Left ventricle myocardium inferior (tissue), 1 donor: ENCODE measurements around the gene RGS19. TPM values are rescaled to one million over a fixed set of nuclear protein-coding genes. Genes with fewer than 3 reads are reported as not detected.
A peak's percentile ranks its signal among the peaks of the same experiment; 100 is the strongest.

Experiments used
- DNase-seq: peaks from one replicate; pipeline ENCODE4 v3.0.0-alpha.2; 2020
- H3K27ac ChIP-seq: fragments of 200-600 bp; replicated peaks from 2 replicates; pipeline ENCODE4 v1.8.0; 2021
- H3K27me3 ChIP-seq: fragments of 200-600 bp; 2 replicates; pipeline ENCODE4 v1.8.0; 2021; ENCODE audit warnings: low read depth
- H3K36me3 ChIP-seq: fragments of 200-600 bp; 2 replicates; pipeline ENCODE4 v1.8.0; 2021
- H3K4me1 ChIP-seq: fragments of 200-600 bp; 2 replicates; pipeline ENCODE4 v1.8.0; 2021
- H3K4me3 ChIP-seq: fragments of 200-600 bp; 2 replicates; pipeline ENCODE4 v1.8.0; 2021; ENCODE audit warnings: mild to moderate bottlenecking, moderate library complexity
- H3K9me3 ChIP-seq: fragments of 200-600 bp; replicated peaks from 2 replicates; pipeline ENCODE4 v1.8.0; 2021
- intact Hi-C: fragments of 100-400 bp; cut with micrococcal nuclease; formaldehyde crosslinking; loops from one replicate; pipeline ENCODE4 v1.11.0; 2022
- total RNA-seq: library from RNA; stranded (reverse); fragmentation: NEBNext Ultra II Directional; extraction: Animal tissue kit (Norgen Biotek cat#: 25700); gene quantifications from one replicate; pipeline ENCODE4 v1.2.1, GENCODE V29; 2021
- TF ChIP-seq, protein P1 (sequence below): fragments of 200-600 bp; IDR thresholded peaks from 2 replicates; pipeline ENCODE4 v1.8.0; 2021; ENCODE audit warnings: antibody characterized with exemption, mild to moderate bottlenecking, borderline replicate concordance
- donor health status: DM: no; HTN: yes; CAD: no; lungs with severe emphysema.

The RGS19 gene
- total RNA-seq, 1 donor from 2014 or later, result 6.1 TPM

DNA sequence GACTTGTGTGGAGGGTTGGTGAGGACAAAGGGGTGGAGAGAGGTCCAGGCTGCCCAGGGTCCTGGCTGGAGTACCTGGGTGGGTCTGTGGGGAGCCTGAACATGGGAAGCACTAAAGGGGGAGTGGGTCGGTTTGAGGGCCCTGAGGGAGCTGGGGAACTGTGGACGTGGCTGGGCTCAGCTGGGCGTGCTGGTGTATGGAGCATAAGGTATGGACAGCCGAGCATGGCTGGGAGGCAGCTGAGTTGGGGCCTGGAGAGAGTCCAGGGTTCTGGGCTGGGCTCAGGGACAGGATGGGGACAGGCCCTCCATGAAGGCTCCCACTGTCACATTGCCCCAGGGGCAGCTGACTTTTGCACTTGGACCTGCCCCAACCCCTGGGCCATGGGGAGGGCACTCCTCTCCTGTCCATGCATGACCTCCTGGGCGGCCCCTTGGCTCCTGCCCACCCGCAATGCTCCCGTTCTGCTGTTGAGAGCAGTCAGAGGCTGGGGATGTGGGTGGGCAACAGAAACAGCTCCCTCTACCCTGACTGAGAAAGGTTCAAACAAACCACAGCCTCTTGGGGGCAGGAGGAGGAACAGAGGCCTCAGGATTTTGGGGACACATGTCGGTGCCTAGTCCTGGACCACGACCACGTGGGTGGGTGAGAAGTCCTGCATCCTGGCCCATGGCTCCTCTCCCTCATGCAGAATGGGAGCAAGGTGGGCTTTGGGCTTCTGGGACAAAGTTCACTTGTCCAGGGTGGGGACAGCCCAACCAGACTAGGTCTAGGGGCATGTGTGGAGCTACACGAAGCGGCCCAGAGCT is 38.9 kb downstream of the RGS19 start:
- Histone ChIP-seq H3K4me1 (peaks cover 54% of the 10 kb centered on the region), H3K27ac (peak overlapping the region; percentile 89), H3K9me3 (no peaks in the 10 kb centered on the region), H3K36me3 (no peaks in the 10 kb centered on the region), H3K4me3 (no peak overlapping the region), H3K27me3 (peaks cover 93% of the 10 kb centered on the region)
- TF ChIP-seq, protein P1, sequence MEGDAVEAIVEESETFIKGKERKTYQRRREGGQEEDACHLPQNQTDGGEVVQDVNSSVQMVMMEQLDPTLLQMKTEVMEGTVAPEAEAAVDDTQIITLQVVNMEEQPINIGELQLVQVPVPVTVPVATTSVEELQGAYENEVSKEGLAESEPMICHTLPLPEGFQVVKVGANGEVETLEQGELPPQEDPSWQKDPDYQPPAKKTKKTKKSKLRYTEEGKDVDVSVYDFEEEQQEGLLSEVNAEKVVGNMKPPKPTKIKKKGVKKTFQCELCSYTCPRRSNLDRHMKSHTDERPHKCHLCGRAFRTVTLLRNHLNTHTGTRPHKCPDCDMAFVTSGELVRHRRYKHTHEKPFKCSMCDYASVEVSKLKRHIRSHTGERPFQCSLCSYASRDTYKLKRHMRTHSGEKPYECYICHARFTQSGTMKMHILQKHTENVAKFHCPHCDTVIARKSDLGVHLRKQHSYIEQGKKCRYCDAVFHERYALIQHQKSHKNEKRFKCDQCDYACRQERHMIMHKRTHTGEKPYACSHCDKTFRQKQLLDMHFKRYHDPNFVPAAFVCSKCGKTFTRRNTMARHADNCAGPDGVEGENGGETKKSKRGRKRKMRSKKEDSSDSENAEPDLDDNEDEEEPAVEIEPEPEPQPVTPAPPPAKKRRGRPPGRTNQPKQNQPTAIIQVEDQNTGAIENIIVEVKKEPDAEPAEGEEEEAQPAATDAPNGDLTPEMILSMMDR, result no peak
- intact Hi-C loops, result no loop called here
- DNase-seq, result no peak

DNA sequence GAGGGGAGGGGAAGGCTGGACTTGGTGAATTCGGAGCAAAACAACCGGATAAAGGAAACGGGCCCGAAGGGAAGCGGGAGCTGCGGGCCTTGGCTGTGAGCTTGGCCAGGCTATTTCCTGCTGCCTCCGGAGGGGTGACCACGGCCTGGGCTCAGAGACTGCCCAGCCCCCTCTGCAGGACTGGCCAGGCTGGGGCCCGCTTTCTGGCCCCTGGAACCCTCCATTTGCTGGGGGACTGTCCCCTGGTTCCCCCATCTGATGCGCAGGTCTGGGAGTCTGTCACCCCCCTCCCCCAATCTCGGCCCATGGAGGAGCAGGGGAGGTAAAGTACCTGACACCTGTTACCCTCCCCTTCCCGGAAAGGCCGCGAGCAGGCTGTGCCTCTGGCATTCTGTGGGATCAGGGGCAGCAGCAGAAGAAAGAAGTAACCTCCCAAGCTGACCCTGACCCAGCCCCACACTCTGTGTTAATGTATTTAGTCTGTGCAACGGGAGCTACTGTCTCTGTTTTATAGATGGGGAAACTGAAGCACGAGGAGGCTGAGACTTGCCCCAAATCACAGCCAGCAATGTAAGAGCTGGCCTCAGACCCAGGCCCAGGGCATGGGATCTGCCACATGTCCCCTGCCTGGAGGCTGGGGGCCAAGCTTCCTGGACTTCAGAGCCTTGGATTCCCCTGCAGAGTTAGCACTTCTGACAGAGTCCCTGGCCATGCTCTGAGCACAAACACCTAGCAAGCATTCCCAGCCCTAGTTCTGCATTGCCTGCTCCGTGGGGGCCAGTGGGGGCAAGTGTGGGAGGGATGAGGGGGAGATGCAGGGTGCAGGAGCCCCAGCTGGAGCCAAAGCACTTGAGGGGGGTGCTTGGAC is 39.8 kb downstream of the RGS19 start:
- Histone ChIP-seq H3K36me3 (peaks cover 9% of the 10 kb centered on the region), H3K9me3 (no peaks in the 10 kb centered on the region), H3K27me3 (peaks cover 84% of the 10 kb centered on the region), H3K27ac (peak overlapping the region; percentile 89), H3K4me1 (peaks cover 54% of the 10 kb centered on the region), H3K4me3 (peak overlapping the region; percentile 69)
- no peak for DNase-seq
- intact Hi-C loops, result no loop called here
- TF ChIP-seq, protein P1, result no peak

DNA sequence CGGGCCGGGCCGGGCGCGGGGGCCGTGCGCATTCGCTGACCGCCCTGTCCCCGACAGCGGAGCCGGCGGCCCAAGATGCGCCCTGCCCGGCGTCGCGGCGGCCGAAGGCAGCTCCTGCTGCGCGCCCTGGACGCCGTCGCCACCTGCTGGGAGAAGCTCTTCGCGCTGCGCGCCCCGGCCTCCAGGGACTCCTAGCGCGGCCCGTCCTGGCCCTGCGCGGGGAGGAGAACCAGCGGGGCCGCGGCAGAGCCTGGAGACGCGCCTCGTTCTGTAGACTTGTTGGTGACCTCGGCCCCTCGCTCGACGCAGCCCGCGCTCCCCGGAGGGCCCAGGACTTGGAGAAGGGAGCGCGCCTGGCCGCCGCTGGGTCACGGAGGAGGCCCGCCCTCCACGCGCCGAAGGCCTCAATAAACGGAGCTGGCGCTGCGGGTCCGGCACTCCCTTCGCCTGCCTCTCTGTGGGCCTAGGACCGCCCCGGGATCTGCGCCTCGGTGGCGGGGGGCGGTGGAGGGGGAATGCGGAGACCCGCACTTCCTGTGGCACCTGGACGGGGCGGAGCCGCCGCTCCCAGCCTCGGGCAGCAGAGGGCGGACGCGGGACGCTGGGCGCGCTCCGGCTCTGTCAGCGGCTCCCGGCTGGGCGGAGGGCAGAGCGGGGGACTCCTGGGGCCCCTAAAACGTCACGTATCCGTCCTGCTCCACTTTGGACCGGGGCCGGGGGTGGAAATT is 40.6 kb downstream of the RGS19 start:
- TF ChIP-seq, protein P1, result peak; percentile 81
- peak; percentile 74 for DNase-seq
- peaks cover 16% of the 10 kb centered on the region for H3K36me3 ChIP-seq
- intact Hi-C loops, result no loop called here
- H3K4me3 ChIP-seq, result peak overlapping the region; percentile 69
- peaks cover 76% of the 10 kb centered on the region for H3K27me3 ChIP-seq
- peak overlapping the region; percentile 89 for H3K27ac ChIP-seq
- peaks cover 61% of the 10 kb centered on the region for H3K4me1 ChIP-seq
- no peaks in the 10 kb centered on the region for H3K9me3 ChIP-seq

DNA sequence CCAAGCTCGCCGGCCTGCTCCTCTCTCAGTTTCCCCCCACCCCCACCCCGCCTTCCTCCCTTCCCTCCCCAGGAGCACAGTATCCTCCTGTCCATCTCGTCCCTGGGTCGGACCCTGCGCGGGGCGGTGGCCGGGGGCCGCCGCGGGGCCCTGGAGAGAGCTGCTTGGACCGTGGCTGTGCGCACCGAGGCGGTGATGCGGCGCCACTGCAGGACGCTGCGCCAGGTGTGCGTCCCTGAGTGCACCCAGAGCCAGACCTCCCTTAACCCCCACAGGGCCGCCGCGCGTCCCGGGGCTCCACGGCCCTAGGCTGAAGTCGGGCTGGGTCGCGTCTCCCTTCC is 41.1 kb downstream of the RGS19 start:
- Histone ChIP-seq H3K27ac (peak overlapping the region; percentile 89), H3K27me3 (peaks cover 71% of the 10 kb centered on the region), H3K9me3 (no peaks in the 10 kb centered on the region), H3K4me3 (peak overlapping the region; percentile 69), H3K4me1 (peaks cover 64% of the 10 kb centered on the region), H3K36me3 (peaks cover 21% of the 10 kb centered on the region)
- TF ChIP-seq, protein P1, result no peak
- intact Hi-C loops, result no loop called here
- DNase-seq, result no peak

DNA sequence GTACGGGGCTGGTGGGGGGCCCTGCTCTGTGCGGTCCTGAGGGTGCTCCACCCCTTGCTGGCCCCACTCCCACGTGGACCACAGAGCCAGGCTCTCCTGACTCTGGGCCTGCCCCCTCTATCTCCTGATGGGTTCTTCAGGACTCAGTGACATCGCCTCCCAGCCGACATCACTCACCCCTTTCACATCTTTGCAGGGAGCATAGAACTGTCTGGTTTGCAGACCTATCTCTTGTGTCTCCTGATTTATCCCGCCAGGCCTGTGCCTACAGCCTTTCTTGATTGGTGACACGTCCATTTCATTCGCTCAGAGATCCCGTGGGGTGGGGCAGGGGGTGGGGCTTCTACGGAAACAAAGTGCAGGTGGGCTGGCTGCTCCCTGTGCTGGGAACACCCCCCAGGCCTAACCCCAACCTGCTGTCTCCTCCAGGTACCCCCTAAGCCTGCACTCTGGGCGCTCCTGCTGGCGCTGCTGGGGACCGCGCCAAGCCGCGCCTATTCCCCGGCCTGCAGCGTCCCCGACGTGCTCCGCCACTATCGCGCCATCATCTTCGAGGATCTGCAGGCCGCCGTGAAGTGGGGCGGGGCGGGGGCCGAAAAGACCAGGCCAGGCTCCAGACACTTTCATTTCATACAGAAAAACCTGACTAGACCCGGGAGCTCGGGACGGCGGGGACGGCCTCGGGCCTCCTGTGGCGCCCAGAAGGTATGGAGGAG is 41.7 kb downstream of the RGS19 start:
- Histone ChIP-seq H3K27me3 (peaks cover 68% of the 10 kb centered on the region), H3K9me3 (no peaks in the 10 kb centered on the region), H3K36me3 (peaks cover 27% of the 10 kb centered on the region), H3K4me1 (peaks cover 64% of the 10 kb centered on the region), H3K4me3 (peak overlapping the region; percentile 69), H3K27ac (peak overlapping the region; percentile 89)
- TF ChIP-seq, protein P1, result no peak
- intact Hi-C loops, result no loop called here
- DNase-seq, result no peak
